Stimulated activated naive CD4-positive, alpha-beta T cell (primary cell): Measurements from ENCODE around the gene LVRN.

Source experiments
- DNase-seq, 6 experiments: peaks; one replicate each; lab custom pipeline; 2025; lab: John Stamatoyannopoulos, UW

Gene LVRN

GRCh38 chr5:115956957-115957356 lies 5.3 kb upstream of the LVRN start:
- no peak for DNase-seq

GRCh38 chr5:115961381-115962238 lies 665 bp upstream of the LVRN start:
- DNase-seq, result no peak

DNA sequence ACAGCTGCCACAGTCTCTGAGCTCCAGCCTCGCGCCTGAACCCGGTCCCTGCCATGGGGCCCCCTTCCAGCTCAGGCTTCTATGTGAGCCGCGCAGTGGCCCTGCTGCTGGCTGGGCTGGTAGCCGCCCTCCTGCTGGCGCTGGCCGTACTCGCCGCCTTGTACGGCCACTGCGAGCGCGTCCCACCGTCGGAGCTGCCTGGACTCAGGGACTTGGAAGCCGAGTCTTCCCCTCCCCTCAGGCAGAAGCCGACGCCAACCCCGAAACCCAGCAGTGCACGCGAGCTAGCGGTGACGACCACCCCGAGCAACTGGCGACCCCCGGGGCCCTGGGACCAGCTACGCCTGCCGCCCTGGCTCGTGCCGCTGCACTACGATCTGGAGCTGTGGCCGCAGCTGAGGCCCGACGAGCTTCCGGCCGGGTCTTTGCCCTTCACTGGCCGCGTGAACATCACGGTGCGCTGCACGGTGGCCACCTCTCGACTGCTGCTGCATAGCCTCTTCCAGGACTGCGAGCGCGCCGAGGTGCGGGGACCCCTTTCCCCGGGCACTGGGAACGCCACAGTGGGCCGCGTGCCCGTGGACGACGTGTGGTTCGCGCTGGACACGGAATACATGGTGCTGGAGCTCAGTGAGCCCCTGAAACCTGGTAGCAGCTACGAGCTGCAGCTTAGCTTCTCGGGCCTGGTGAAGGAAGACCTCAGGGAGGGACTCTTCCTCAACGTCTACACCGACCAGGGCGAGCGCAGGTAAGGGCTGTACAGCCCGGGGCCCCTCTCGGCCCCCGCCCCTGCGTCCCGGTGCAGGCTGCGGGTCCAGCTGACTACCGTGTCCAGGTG lies 509 bp downstream of the LVRN start:
- DNase-seq, result no peak

- DNase-seq, result no peak
These were observed 1.3 kb downstream of the LVRN start for GRCh38 chr5:115963566-115963965.

- no peak for DNase-seq
These were observed 6.5 kb downstream of the LVRN start for GRCh38 chr5:115968770-115969169.

DNA sequence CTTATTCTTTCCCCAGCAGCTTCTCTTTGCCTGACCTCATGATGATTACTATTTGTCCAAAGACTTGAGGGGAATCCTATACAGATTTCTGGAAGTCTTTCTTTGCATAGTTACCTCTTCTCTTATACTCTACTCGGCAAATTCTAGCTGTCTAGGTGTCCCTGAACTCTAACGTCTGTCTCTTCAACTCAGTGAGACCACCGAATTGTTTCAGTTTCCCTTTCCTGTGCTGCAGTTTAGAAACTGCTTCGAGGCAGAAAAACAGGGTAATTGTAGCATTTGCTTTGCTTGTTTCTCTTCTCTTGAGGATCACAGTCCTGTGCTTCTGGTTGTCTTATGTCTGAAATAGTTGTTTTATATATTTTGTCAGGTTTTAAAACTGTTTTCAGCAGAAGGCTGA lies 14.8 kb downstream of the LVRN start:
- no peak for DNase-seq

GRCh38 chr5:115977988-115978387 lies 15.7 kb downstream of the LVRN start:
- DNase-seq, result no peak

- no peak for DNase-seq
These were observed 16.5 kb downstream of the LVRN start for GRCh38 chr5:115978779-115979178.

DNA sequence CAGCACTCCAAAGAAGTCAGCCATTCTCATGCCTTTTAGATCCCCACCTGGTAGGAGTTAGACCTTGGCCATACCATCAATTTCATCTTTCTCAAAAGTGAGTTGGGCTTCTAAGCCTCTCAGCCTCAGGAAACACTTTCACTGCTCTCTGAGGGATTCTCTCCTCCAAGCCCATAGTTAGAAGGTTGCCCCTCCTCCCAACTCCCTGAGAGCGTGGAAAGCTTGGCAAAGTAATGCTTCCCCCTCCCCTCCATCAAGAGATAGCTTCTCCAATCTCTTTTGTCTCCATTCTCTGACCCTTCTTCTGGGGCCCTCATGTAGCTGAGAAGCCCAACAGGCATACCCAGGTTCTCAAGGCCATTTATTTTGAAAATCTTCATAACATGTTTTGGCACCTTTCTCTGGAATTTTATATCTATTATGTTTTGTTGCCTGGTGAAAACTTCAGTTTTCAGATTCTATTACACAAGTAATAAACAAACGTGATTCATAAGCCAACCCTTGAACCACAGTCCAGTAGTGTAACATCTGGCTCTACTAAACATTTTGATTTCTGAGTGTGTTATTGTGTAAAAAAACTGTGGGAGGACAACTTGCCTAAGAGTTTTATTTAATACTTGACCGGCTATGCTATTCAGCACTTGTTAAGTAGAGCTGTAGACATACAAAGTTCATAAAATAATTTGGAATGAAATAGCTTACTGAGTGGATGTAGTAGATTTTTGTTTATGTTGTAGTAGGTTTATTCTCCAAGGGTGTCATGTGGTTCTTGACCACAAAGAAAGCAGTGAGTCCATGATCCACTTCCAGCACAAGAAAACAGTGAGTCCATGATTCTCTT lies 17.1 kb downstream of the LVRN start:
- no peak for DNase-seq

DNA sequence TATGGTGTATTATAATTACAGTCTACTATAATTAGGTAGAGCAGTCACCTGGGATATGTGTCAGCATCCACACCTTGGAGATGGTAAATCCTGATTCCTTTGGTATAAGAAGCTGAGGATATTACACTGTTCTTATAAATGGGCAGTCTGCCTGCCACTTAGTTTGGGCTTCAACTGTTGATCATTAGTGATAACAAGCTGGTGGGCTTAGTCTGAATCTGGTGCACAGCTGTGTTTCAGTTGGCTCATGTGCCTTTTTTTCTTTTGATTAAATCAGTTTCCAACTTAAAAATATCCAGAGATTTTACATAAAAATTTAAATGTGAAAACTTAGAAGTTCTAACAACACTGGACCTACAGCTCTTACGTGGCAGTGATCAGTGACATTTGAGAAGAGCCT lies 21.2 kb downstream of the LVRN start:
- DNase-seq, result no peak

- DNase-seq, result no peak
These were observed 23.8 kb downstream of the LVRN start for GRCh38 chr5:115985802-115986757.

DNA sequence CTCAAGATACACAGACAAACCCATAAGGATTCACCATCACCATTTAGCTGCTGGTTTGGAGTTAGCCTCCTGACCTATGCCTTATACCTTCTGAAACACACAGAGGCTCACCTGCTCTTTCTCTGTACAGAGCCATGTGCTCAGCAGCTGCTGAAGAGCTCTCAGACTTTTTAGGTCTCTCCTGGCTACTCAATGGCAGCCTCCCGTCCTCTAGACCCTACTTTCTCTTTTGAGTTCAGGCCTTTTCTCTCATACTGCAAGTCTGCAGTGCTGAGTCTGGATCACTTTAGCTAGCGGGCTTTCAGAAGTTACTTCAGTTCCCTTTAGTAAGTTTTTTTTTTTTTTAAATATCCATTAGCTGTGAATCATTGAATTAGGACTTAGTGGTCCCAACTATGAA lies 25.7 kb downstream of the LVRN start:
- no peak for DNase-seq

GRCh38 chr5:115992848-115993350 lies 30.6 kb downstream of the LVRN start:
- DNase-seq, result no peak

GRCh38 chr5:115995351-115995750 lies 33.1 kb downstream of the LVRN start:
- no peak for DNase-seq

DNA sequence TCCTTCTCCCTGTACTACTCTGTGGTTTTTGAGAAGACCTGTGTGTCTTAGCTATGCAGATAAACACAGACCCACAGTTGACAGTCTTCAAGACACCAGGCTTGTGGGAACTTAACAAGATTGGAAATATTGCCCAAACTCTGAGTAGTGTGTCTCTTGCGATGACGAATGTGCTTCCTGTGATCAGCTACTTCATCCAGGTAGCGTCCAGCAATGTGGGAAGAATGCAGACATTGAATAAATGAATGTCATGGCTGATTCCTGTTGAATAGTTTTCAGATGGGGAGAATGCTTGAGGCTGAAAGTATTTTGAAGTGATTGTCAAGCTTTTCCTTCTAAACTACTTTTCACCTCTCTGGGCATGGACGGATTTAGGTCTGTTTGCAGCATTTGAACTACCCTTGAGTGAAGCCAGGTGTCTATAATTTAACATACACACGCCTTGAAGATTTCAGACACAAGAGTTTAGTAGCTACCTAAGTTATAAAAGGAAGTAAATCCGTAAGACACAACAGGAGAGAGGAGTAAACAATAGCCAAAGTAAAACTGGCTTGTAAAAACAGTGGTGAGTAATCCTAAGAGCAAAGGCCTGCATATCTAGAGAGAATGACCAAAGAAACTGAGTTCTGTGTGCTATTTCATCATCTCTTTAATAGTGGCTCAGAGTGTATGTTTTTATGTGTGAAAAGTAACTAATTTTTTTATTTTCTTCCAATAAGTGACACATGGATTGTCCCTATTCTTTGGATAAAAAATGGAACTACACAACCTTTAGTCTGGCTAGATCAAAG lies 40.0 kb downstream of the LVRN start:
- no peak for DNase-seq

DNA sequence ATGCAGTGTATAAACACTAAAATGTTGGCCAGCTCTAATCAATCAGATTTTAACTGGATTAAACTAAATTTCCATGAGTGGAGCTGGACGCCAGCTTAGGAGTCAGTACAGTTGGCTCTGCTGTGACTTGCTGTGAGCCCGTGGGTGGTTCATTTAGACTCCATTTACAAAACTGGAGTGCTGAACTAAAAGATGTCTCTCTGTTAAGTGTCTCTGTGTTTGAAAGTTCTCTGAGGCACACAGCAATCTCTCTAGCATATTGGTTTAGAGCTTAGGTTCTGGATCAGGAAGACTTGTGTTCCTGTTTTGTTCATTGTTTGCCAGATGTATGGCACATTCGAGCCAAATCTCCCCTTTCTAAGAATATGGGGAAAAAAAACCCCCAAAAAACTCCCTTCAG lies 42.0 kb downstream of the LVRN start:
- DNase-seq, result no peak

- no peak for DNase-seq
These were observed 47.5 kb downstream of the LVRN start for GRCh38 chr5:116009806-116010205.

DNA sequence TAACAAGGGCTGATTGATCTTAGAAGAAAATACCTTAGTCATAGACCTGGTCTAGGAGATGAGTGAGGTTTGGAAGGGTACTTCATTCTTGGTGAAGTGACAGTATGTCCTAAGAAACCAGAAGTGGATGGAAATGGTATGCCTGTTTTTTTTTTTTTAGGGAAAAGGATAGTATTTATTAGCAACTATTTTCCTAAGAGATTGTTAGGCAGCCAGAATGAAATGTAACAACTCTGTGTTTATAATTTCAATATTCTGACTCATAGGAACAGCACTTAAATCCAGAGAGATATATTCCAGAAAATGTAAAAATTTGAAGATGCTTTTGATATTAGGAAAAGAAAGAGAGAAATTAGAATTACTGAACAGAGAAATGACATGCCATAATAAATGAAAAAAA lies 48.8 kb downstream of the LVRN start:
- DNase-seq, result no peak

GRCh38 chr5:116013207-116013785 lies 51.0 kb downstream of the LVRN start:
- no peak for DNase-seq

DNA sequence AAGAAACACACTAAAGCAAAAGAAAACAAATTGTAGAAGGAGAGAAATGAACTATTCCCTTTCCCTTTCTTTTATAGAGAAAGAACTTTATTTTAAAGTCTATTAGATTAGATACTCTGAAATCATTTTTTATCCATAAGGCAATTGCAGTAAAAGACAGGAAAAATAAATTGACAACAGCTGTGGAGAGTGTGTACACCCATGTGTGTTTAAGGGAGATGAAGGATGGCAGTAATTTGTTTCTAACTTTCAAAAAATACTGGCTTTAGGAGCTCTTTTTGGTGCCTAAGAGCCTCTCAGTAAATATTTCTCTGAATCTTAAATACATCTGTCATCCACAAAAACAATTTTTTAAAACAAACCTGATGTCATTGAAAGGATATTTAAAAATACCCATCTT lies 51.7 kb downstream of the LVRN start:
- DNase-seq, result no peak
